Measurements from ENCODE around the gene P2RX2. TPM values are rescaled to one million over a fixed set of nuclear protein-coding genes. Genes with fewer than 3 reads are reported as not detected.

Gene P2RX2
- total RNA-seq, 1 donor = not detected

GRCh38 chr12:132638541-132639408, 20.2 kb downstream of the P2RX2 start:
- H3K4me3 ChIP-seq (ENCODE audit: low read depth, low read length) = no peak overlapping the region

DNA sequence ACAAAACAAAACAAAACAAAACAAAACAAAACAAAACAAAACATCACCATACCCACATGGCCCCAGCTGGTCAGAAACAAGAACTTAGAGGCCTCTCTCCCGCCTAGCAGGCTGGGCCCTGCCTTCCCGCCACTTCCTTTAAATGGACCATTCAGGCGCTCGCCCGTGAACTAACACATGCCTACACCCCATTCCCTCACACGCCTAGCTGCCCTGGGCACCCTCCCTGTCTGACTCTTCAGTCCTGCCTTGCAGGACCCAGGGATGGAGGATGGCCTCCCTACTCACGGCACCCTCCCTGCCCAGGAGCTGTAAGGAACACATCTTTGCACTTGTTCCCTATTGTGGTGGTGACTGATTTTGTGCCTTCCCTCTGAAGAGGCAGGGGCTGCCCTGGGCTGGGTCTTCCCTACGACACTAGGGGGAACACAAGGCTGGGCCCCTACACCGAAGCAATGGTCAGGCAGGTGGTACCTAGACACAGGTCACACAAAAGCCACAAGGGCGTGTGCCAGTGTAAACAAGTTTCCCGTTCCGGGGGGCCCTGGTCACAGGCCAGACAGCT, 21.5 kb downstream of the P2RX2 start:
- TF ChIP-seq, protein P1, sequence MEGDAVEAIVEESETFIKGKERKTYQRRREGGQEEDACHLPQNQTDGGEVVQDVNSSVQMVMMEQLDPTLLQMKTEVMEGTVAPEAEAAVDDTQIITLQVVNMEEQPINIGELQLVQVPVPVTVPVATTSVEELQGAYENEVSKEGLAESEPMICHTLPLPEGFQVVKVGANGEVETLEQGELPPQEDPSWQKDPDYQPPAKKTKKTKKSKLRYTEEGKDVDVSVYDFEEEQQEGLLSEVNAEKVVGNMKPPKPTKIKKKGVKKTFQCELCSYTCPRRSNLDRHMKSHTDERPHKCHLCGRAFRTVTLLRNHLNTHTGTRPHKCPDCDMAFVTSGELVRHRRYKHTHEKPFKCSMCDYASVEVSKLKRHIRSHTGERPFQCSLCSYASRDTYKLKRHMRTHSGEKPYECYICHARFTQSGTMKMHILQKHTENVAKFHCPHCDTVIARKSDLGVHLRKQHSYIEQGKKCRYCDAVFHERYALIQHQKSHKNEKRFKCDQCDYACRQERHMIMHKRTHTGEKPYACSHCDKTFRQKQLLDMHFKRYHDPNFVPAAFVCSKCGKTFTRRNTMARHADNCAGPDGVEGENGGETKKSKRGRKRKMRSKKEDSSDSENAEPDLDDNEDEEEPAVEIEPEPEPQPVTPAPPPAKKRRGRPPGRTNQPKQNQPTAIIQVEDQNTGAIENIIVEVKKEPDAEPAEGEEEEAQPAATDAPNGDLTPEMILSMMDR (IDR thresholded peaks at IDR 0.05; ENCODE audit: insufficient read depth, low read depth, low read length) = no peak
- no peak overlapping the region for H3K4me3 ChIP-seq (ENCODE audit: low read depth, low read length)
- no peak for DNase-seq (ENCODE audit: low read depth)

More at GRCh38 chr12:132638541-132639408, 20.2 kb downstream of the P2RX2 start:
- TF ChIP-seq, protein P1 (IDR thresholded peaks at IDR 0.05; ENCODE audit: insufficient read depth, low read depth, low read length) = peak; percentile 85
- peak; percentile 93 for DNase-seq (ENCODE audit: low read depth)

DNA sequence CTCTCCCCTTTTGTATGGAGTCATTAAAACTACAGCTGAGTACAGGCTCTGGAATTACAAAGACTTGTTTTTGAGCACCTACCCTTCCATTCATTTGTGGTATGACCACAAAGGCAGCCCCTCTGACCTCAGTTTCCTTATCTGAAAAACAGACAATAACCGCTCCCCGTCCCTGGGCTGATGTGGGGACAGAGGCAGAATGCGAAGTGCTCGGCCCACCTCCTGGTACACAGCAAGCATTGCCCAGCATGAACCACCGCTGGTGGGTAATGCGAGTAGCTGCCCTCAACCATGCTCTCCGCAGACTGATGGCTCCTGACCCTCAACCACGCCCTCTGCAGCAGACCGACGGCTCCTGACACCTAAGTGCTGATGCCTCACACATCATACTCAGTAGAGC, 22.4 kb downstream of the P2RX2 start:
- TF ChIP-seq, protein P1 (IDR thresholded peaks at IDR 0.05; ENCODE audit: insufficient read depth, low read depth, low read length) = no peak
- H3K4me3 ChIP-seq (ENCODE audit: low read depth, low read length) = no peak overlapping the region
- DNase-seq (ENCODE audit: low read depth) = no peak

GRCh38 chr12:132641811-132642650, 23.5 kb downstream of the P2RX2 start:
- no peak overlapping the region for H3K4me3 ChIP-seq (ENCODE audit: low read depth, low read length)
- DNase-seq (ENCODE audit: low read depth) = no peak
- TF ChIP-seq, protein P1 (IDR thresholded peaks at IDR 0.05; ENCODE audit: insufficient read depth, low read depth, low read length) = no peak

GRCh38 chr12:132642846-132643835, 24.6 kb downstream of the P2RX2 start:
- no peak for DNase-seq (ENCODE audit: low read depth)
- TF ChIP-seq, protein P1 (IDR thresholded peaks at IDR 0.05; ENCODE audit: insufficient read depth, low read depth, low read length) = no peak
- H3K4me3 ChIP-seq (ENCODE audit: low read depth, low read length) = no peak overlapping the region

- TF ChIP-seq, protein P1 (IDR thresholded peaks at IDR 0.05; ENCODE audit: insufficient read depth, low read depth, low read length) = no peak
- no peak overlapping the region for H3K4me3 ChIP-seq (ENCODE audit: low read depth, low read length)
- no peak for DNase-seq (ENCODE audit: low read depth)
Observed at GRCh38 chr12:132646850-132647249, 28.3 kb downstream of the P2RX2 start.

Data from fibroblast of villous mesenchyme (primary cell).